ENCODE results near the gene SMYD3. TPM values are rescaled to one million over a fixed set of nuclear protein-coding genes. Genes with fewer than 3 reads are reported as not detected.

The SMYD3 gene
- total and polyA plus RNA-seq, 2 donors (not counting 1 experiment from before 2014, with no cell fraction given), result 69.4 to 83.1 TPM

DNA sequence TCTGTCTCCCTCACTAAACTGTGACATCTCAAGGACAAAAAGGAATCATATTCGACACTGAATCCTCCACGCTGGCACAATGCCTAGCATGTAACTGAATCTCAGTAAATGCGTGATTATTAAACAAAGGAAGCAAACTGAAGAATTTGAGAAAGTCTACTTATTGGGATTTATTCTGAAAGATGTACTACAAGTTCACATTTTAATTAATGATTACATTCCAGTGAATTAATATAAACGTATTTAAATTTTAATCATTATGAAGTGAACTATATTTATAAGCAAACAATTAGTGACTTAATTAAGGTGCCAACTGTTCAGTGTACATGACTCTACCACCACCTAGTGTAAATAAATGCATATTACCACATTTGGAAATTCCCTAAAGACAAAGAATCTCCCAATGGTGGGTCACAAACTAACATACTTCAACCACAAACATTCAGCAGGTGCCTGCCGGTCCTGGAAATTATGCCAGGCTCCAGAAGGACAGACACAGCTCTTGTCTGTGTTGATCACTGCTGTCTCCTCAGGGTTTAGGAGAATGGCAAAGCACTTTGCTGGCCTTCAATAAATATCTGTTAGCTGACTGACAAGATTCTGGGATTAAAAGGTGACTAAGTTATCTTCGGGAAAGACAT lies 56.3 kb downstream of the SMYD3 start:
- Histone ChIP-seq H4K20me1 (ENCODE audit: control insufficient read depth, extremely low read depth, insufficient read depth, low read length) (no peaks in the 10 kb centered on the region), H3K36me3 (ENCODE audit: control insufficient read depth, insufficient read depth, low read length) (no peaks in the 10 kb centered on the region), H3K4me1 (ENCODE audit: control insufficient read depth, extremely low read depth, insufficient read depth, low read length) (no peaks in the 10 kb centered on the region), H3K9me3 (ENCODE audit: control insufficient read depth, insufficient read depth, low read depth, low read length) (no peaks in the 10 kb centered on the region), H3K4me2 (ENCODE audit: extremely low read depth, insufficient read depth, low read length) (no peak overlapping the region), H3K9ac (ENCODE audit: insufficient read depth, low read length) (no peak overlapping the region), H3K4me3 (replicated peaks in 1 of 4; ENCODE audit: control extremely low read depth in 1 of 4, insufficient read depth in 1 of 4, low read depth in 3 of 4, low read length in 4 of 4) (no peak overlapping the region), H3K27ac (ENCODE audit: insufficient read depth, low read length) (no peak overlapping the region), H3K27me3 (ENCODE audit: control insufficient read depth, insufficient read depth, low read length) (no peaks in the 10 kb centered on the region), H3K79me2 (ENCODE audit: control insufficient read depth, insufficient read depth, low read length) (no peaks in the 10 kb centered on the region), H2AFZ (ENCODE audit: low read length) (no peak overlapping the region)
- DNase-seq (ENCODE audit: low read depth in 2 of 2), result peak; percentile 37 to 54
- TF ChIP-seq EZH2 (IDR thresholded peaks at IDR 0.05; ENCODE audit: low read length, missing control alignments), result no peak
- TF ChIP-seq, protein P1, sequence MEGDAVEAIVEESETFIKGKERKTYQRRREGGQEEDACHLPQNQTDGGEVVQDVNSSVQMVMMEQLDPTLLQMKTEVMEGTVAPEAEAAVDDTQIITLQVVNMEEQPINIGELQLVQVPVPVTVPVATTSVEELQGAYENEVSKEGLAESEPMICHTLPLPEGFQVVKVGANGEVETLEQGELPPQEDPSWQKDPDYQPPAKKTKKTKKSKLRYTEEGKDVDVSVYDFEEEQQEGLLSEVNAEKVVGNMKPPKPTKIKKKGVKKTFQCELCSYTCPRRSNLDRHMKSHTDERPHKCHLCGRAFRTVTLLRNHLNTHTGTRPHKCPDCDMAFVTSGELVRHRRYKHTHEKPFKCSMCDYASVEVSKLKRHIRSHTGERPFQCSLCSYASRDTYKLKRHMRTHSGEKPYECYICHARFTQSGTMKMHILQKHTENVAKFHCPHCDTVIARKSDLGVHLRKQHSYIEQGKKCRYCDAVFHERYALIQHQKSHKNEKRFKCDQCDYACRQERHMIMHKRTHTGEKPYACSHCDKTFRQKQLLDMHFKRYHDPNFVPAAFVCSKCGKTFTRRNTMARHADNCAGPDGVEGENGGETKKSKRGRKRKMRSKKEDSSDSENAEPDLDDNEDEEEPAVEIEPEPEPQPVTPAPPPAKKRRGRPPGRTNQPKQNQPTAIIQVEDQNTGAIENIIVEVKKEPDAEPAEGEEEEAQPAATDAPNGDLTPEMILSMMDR (conservative IDR thresholded peaks at IDR 0.05 in 1 of 2, IDR thresholded peaks at IDR 0.05 in 1 of 2; ENCODE audit: low read depth in 1 of 2, low read length in 2 of 2), result peak; percentile 36 to 57

DNA sequence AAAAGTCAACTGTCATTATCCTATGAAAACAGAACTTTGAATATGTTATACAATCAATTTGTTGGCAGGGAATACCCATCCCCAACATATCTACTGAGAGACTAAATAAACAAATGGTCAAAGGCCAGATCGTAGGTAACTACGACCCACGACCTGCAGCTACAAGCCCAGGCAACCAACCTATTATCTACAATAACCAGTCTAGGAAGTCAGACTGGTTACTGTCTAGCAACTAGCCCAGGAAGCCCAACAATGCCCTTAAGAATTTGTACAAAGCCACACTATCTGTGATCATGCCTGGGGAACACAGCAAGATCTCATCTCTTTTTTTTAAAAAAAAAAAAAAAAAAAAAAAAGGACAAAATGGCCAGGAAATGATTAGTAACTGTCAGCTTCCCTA lies 58.7 kb downstream of the SMYD3 start:
- H3K36me3 ChIP-seq (ENCODE audit: control insufficient read depth, insufficient read depth, low read length), result no peaks in the 10 kb centered on the region
- H3K4me2 ChIP-seq (ENCODE audit: extremely low read depth, insufficient read depth, low read length), result no peak overlapping the region
- H3K9me3 ChIP-seq (ENCODE audit: control insufficient read depth, insufficient read depth, low read depth, low read length), result no peaks in the 10 kb centered on the region
- DNase-seq (ENCODE audit: low read depth in 2 of 2), result peak in 1 of 2 donors; percentile 24
- no peaks in the 10 kb centered on the region for H4K20me1 ChIP-seq (ENCODE audit: control insufficient read depth, extremely low read depth, insufficient read depth, low read length)
- no peaks in the 10 kb centered on the region for H3K27me3 ChIP-seq (ENCODE audit: control insufficient read depth, insufficient read depth, low read length)
- no peak overlapping the region for H2AFZ ChIP-seq (ENCODE audit: low read length)
- no peak overlapping the region for H3K27ac ChIP-seq (ENCODE audit: insufficient read depth, low read length)
- H3K4me3 ChIP-seq (replicated peaks in 1 of 4; ENCODE audit: control extremely low read depth in 1 of 4, insufficient read depth in 1 of 4, low read depth in 3 of 4, low read length in 4 of 4), result no peak overlapping the region
- H3K4me1 ChIP-seq (ENCODE audit: control insufficient read depth, extremely low read depth, insufficient read depth, low read length), result no peaks in the 10 kb centered on the region
- TF ChIP-seq, protein P1 (conservative IDR thresholded peaks at IDR 0.05 in 1 of 2, IDR thresholded peaks at IDR 0.05 in 1 of 2; ENCODE audit: low read depth in 1 of 2, low read length in 2 of 2), result no peak
- TF ChIP-seq EZH2 (IDR thresholded peaks at IDR 0.05; ENCODE audit: low read length, missing control alignments), result no peak
- H3K79me2 ChIP-seq (ENCODE audit: control insufficient read depth, insufficient read depth, low read length), result no peaks in the 10 kb centered on the region
- H3K9ac ChIP-seq (ENCODE audit: insufficient read depth, low read length), result no peak overlapping the region

DNA sequence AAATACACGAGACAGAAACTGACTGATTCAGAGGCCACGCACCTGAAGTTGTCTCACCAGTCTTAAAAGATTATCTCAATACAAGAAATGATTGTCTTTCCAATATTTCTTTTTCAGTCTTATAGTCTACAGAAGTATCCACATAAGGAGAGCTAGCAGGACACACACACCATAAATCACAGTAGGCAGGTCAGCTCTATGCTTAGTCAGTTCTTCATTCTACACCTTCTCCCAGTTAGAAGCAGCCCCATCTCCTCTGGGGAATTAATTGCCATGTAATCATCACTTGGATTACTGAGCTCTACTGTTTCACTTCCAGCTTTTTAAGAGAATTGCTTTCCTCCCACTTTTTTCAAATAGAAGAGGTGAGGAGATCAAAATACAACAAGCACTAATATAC lies 59.6 kb downstream of the SMYD3 start:
- Histone ChIP-seq H3K27ac (ENCODE audit: insufficient read depth, low read length) (no peak overlapping the region), H4K20me1 (ENCODE audit: control insufficient read depth, extremely low read depth, insufficient read depth, low read length) (no peaks in the 10 kb centered on the region), H2AFZ (ENCODE audit: low read length) (no peak overlapping the region), H3K9me3 (ENCODE audit: control insufficient read depth, insufficient read depth, low read depth, low read length) (no peaks in the 10 kb centered on the region), H3K79me2 (ENCODE audit: control insufficient read depth, insufficient read depth, low read length) (no peaks in the 10 kb centered on the region), H3K4me2 (ENCODE audit: extremely low read depth, insufficient read depth, low read length) (no peak overlapping the region), H3K27me3 (ENCODE audit: control insufficient read depth, insufficient read depth, low read length) (no peaks in the 10 kb centered on the region), H3K4me3 (replicated peaks in 1 of 4; ENCODE audit: control extremely low read depth in 1 of 4, insufficient read depth in 1 of 4, low read depth in 3 of 4, low read length in 4 of 4) (no peak overlapping the region), H3K36me3 (ENCODE audit: control insufficient read depth, insufficient read depth, low read length) (no peaks in the 10 kb centered on the region), H3K4me1 (ENCODE audit: control insufficient read depth, extremely low read depth, insufficient read depth, low read length) (no peaks in the 10 kb centered on the region), H3K9ac (ENCODE audit: insufficient read depth, low read length) (no peak overlapping the region)
- DNase-seq (ENCODE audit: low read depth in 2 of 2), result peak in 1 of 2 donors; percentile 19
- TF ChIP-seq, protein P1 (conservative IDR thresholded peaks at IDR 0.05 in 1 of 2, IDR thresholded peaks at IDR 0.05 in 1 of 2; ENCODE audit: low read depth in 1 of 2, low read length in 2 of 2), result no peak
- no peak for TF ChIP-seq EZH2 (IDR thresholded peaks at IDR 0.05; ENCODE audit: low read length, missing control alignments)
